Measurements from ENCODE around the gene EN1.

GRCh38 chr2:118889995-118890394, 42.5 kb upstream of the EN1 start:
- no peak for TF ChIP-seq YY1 (IDR thresholded peaks at IDR 0.05; ENCODE audit: insufficient read depth, insufficient replicate concordance, low read depth, low read length)
- no peak for TF ChIP-seq SOX13 (IDR thresholded peaks at IDR 0.05)
- TF ChIP-seq SOX13 (CRISPR knock-in tag; conservative IDR thresholded peaks at IDR 0.05 in 1 of 2, IDR thresholded peaks at IDR 0.05 in 1 of 2) = no peak
- no peak for TF ChIP-seq ZNF460 (CRISPR knock-in tag; IDR thresholded peaks at IDR 0.05; ENCODE audit: borderline replicate concordance)
- TF ChIP-seq CTCF (CRISPR knock-in tag; IDR thresholded peaks at IDR 0.05) = no peak
- no peak for TF ChIP-seq PREB (CRISPR knock-in tag; IDR thresholded peaks at IDR 0.05)
